Stimulated activated naive B cell treated with anti-CD40 and anti-IgM and Interleukin-4, amounts not matched to agents 10 μg/mL and 1 μg/mL and 100 μg/mL, for 72 hours (primary cell): Measurements from ENCODE around the gene CLSTN3.

Experiments
- ATAC-seq, 2 donors: fragments of 150-1000 bp; cut with Tn5 transposase; replicated peaks; 2 replicates each; pipeline ENCODE4 v1.10.0; 2021; ENCODE audit warnings: moderate library complexity in 1 of 2
- DNase-seq: peaks from one replicate; pipeline ENCODE4 v3.0.0; 2021
- H3K27ac Mint-ChIP-seq: one replicate; pipeline ENCODE4 v1.8.0; 2022; ENCODE audit warnings: mild to moderate bottlenecking, mixed read lengths
- H3K27me3 Mint-ChIP-seq, 2 donors: one replicate each; pipeline ENCODE4 v1.8.0; 2022; ENCODE audit warnings: mixed read lengths in 2 of 2
- H3K36me3 Mint-ChIP-seq, 2 donors: one replicate each; pipeline ENCODE4 v1.8.0; 2022; ENCODE audit warnings: mixed read lengths in 2 of 2, mild to moderate bottlenecking in 1 of 2
- H3K4me1 Mint-ChIP-seq, 2 donors: one replicate each; pipeline ENCODE4 v1.8.0; 2022; ENCODE audit warnings: mixed read lengths in 2 of 2, mild to moderate bottlenecking in 1 of 2
- H3K4me3 Mint-ChIP-seq, 2 donors: one replicate each; pipeline ENCODE4 v1.8.0; 2022; ENCODE audit warnings: mild to moderate bottlenecking in 2 of 2, mixed read lengths in 2 of 2, moderate library complexity in 1 of 2
- H3K9me3 Mint-ChIP-seq, 2 donors: one replicate each; pipeline ENCODE4 v1.8.0; 2022; ENCODE audit warnings: mixed read lengths in 2 of 2, mild to moderate bottlenecking in 1 of 2

CLSTN3 gene

DNA sequence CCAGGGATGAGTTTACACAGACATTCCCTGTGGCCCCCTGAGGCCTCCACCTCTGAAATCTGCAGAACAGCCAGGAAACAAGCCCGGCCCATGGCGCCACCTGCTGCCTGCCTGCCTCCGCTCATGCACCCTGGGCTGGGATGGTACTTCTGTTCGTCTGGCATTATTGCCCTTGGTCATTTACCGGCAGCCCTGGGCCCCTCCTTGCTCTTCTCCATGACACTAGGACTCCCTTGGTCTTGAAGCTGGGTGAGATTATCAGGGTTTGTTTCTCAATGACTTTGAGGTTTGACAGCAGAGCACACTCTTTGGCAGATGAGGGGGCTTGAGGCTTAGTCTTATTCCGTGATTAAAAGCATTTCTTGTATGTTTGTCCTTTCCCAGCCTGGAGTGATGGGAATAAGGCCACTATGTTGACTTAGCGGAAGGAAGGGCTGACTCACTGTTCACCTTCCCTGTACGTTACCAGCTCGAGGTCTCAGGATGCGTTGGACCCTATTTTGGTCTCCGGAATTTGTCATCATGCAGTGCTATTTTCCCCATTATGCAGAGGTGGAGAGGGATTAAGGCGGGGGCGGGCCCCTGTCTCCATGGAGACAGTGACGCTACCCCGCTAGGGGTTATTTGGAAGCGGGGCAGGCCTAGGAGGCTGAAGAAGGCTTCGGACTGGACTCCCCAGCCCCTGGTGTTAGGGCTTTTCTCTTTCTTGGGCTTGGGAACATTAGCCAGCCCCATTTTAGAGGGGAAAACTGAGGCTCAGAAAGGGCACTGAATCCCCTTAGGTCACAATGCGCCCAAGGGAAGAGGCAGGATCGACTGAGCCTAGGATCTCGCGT lies 58.6 kb downstream of the CLSTN3 start:
- no peaks in the 10 kb centered on the region for H3K9me3 Mint-ChIP-seq
- no peaks in the 10 kb centered on the region for H3K27me3 Mint-ChIP-seq
- peaks cover 8 to 17% of the 10 kb centered on the region in 2 donors for H3K36me3 Mint-ChIP-seq
- H3K27ac Mint-ChIP-seq: peak overlapping the region; percentile 96
- DNase-seq (peak; percentile 51), ATAC-seq (peak; percentile 51 to 60)
- peaks cover 24 to 47% of the 10 kb centered on the region in 2 donors for H3K4me1 Mint-ChIP-seq
- peak overlapping the region; percentile 97 to 98 for H3K4me3 Mint-ChIP-seq

- Mint-ChIP-seq H3K36me3 (peaks cover 9 to 23% of the 10 kb centered on the region in 2 donors), H3K27me3 (no peaks in the 10 kb centered on the region), H3K4me1 (peaks cover 24 to 50% of the 10 kb centered on the region in 2 donors), H3K9me3 (no peaks in the 10 kb centered on the region), H3K27ac (peak within 1 kb of the TSS; percentile 96), H3K4me3 (peak within 1 kb of the TSS; percentile 97 to 98)
- peak; percentile 84 for DNase-seq
- peak; percentile 95 to 98 for ATAC-seq
Observed at GRCh38 chr12:7189398-7190267, 59.5 kb downstream of the CLSTN3 start, which contains the start of gene PEX5. Gene PEX5 (plus strand): TSS chr12:7189686. CDS start chr12:7190378, 692 bp downstream.

DNA sequence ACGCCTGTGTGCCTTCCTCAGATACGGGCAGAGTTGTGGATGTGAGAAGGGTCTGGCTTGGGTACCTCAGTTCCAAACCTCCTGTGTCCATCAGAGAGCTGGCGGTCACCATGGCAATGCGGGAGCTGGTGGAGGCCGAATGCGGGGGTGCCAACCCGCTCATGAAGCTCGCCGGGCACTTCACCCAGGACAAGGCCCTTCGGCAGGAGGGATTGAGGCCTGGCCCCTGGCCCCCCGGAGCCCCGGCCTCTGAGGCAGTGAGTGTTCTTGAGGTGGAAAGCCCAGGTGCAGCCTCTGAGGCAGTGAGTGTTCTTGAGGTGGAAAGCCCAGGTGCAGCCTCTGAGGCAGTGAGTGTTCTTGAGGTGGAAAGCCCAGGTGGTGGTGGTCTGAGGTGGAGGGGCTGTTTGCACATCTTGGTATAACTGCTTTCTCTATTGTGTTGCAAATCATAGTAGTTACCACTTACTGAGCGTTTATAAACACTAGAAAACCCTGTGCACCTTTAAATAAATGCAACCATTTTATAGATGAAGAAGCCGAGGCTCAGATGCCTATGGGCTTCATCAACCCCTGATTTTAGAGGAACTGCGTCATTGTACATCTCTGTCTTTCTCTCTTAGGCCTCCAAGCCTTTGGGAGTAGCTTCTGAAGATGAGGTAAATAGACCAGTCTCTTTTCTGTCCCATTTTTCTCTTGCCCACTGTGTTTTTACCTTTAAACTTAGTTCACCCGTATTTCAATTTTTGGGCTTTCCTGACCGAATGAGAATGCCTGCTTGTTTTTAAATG lies 60.3 kb downstream of the CLSTN3 start:
- DNase-seq (no peak), ATAC-seq (no peak)
- H3K27me3 Mint-ChIP-seq: no peaks in the 10 kb centered on the region
- H3K9me3 Mint-ChIP-seq: no peaks in the 10 kb centered on the region
- peak overlapping the region; percentile 49 for H3K27ac Mint-ChIP-seq
- H3K4me3 Mint-ChIP-seq: peak overlapping the region; percentile 97 to 98
- H3K4me1 Mint-ChIP-seq: peaks cover 26 to 57% of the 10 kb centered on the region in 2 donors
- peaks cover 14 to 32% of the 10 kb centered on the region in 2 donors for H3K36me3 Mint-ChIP-seq

- no peak for ATAC-seq
- Mint-ChIP-seq H3K27me3 (no peaks in the 10 kb centered on the region), H3K27ac (no peak overlapping the region), H3K4me3 (no peak overlapping the region), H3K9me3 (no peaks in the 10 kb centered on the region), H3K4me1 (peaks cover 21 to 47% of the 10 kb centered on the region in 2 donors), H3K36me3 (peaks cover 21 to 40% of the 10 kb centered on the region in 2 donors)
- DNase-seq: no peak
Observed at GRCh38 chr12:7193674-7194073, 63.5 kb downstream of the CLSTN3 start.

GRCh38 chr12:7197841-7198240 lies 67.7 kb downstream of the CLSTN3 start:
- ATAC-seq: no peak
- Mint-ChIP-seq H3K4me1 (peaks cover 4 to 14% of the 10 kb centered on the region in 2 donors), H3K36me3 (peaks cover 37 to 50% of the 10 kb centered on the region in 2 donors), H3K9me3 (no peaks in the 10 kb centered on the region), H3K27me3 (no peaks in the 10 kb centered on the region), H3K4me3 (no peak overlapping the region), H3K27ac (no peak overlapping the region)
- no peak for DNase-seq

- DNase-seq: no peak
- ATAC-seq: no peak
- Mint-ChIP-seq H3K4me3 (no peak overlapping the region), H3K36me3 (peaks cover 41 to 60% of the 10 kb centered on the region in 2 donors), H3K27ac (no peak overlapping the region), H3K9me3 (no peaks in the 10 kb centered on the region), H3K27me3 (no peaks in the 10 kb centered on the region), H3K4me1 (no peaks in the 10 kb centered on the region)
Observed at GRCh38 chr12:7203109-7203508, 72.9 kb downstream of the CLSTN3 start.

DNA sequence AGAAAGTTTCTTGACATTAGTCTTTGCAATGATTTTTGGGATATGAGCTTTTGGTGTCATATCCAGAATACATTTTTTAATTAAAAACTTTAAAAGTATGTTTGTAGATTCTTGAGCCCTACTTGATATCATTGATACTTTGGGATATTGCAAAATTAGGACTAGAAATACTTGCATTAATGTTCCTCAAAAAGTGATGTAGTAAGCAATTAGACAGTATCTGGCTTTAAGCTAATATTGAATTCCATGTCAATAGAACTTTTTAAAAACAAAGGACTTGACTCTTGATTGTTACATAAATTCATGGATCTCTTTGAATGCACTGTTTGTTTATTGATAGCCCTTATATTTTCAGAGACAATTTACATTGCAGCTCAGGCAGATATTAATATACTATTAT lies 74.9 kb downstream of the CLSTN3 start:
- peaks cover 57 to 75% of the 10 kb centered on the region in 2 donors for H3K36me3 Mint-ChIP-seq
- no peaks in the 10 kb centered on the region for H3K4me1 Mint-ChIP-seq
- H3K27ac Mint-ChIP-seq: no peak overlapping the region
- H3K27me3 Mint-ChIP-seq: no peaks in the 10 kb centered on the region
- H3K4me3 Mint-ChIP-seq: no peak overlapping the region
- ATAC-seq (no peak), DNase-seq (no peak)
- no peaks in the 10 kb centered on the region for H3K9me3 Mint-ChIP-seq

- ATAC-seq (no peak), DNase-seq (no peak)
- Mint-ChIP-seq H3K36me3 (peaks cover 61 to 82% of the 10 kb centered on the region in 2 donors), H3K4me1 (no peaks in the 10 kb centered on the region), H3K27ac (no peak overlapping the region), H3K27me3 (no peaks in the 10 kb centered on the region), H3K4me3 (no peak overlapping the region), H3K9me3 (no peaks in the 10 kb centered on the region)
Observed at GRCh38 chr12:7206691-7207090, 76.5 kb downstream of the CLSTN3 start.

DNA sequence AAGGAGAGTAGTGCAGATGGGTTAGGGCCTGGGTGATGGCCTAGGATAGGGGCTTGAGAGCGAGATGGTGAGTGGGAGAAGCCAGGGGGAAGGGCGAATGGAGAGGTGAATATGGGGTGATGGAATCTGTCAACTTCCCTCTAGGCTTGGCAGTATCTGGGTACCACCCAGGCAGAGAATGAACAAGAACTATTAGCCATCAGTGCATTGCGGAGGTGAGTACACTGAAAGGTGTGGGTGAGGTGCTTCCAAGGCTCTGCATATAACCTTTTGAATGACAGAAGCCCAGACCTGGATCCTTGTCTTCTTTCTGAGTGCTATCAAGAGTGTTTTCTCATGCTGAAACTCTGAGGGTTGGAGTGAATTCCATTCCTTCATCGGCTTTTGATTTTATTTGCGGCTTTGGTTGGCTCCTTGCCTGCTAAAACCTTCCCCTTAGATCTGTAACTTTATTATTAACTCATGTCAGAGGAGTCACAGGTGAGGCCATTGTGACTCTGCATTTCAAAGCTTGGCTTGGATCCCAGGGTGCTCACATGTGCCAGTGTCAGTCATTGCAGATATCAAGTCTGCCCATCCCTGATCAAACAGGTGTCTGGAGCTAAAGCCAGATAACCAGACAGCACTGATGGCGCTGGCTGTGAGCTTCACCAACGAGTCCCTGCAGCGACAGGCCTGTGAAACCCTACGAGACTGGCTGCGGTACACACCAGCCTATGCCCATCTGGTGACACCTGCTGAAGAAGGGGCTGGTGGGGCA lies 77.9 kb downstream of the CLSTN3 start:
- peaks cover 0 to 4% of the 10 kb centered on the region in 2 donors for H3K9me3 Mint-ChIP-seq
- peaks cover 53 to 77% of the 10 kb centered on the region in 2 donors for H3K36me3 Mint-ChIP-seq

More for the DNA sequence above, 77.9 kb downstream of the CLSTN3 start:
- DNase-seq (no peak), ATAC-seq (no peak)
- no peak overlapping the region for H3K27ac Mint-ChIP-seq
- H3K4me1 Mint-ChIP-seq: no peaks in the 10 kb centered on the region
- H3K27me3 Mint-ChIP-seq: no peaks in the 10 kb centered on the region
- H3K4me3 Mint-ChIP-seq: no peak overlapping the region
